ENCODE results near the gene PKD1L1. TPM values are rescaled to one million over a fixed set of nuclear protein-coding genes. Genes with fewer than 3 reads are reported as not detected.

The PKD1L1 gene
- polyA plus RNA-seq, 2 of the 4 experiments (the other 2 are of a cell fraction) = 0.21 TPM

- CTCF ChIA-PET = interaction anchor here (0.8 to 9.9 kb wide), 12 partner anchors 7 to 671 kb away, joined by 3 to 66 read pairs (median 6); no protein-coding TSS in a partner anchor
- Histone ChIP-seq H3K27ac (0 out of 6 replicates have a peak overlapping the region, but pooled peaks of 1 of the 2 experiments have one; percentile 1), H3K4me2 (no peak overlapping the region), H3K4me3 (no peak overlapping the region), H3K4me1 (peaks cover 13% of the 10 kb centered on the region), H3K9me3 (no peaks in the 10 kb centered on the region)
- peak; percentile 21 to 39; a peak in 3 of 6 replicates for ATAC-seq
- POLR2A ChIA-PET = interaction anchor here (0.7 kb wide), 1 partner anchor 221 kb away, joined by 5 read pairs; no protein-coding TSS in a partner anchor
- no peak for DNase-seq (ENCODE audit: low read depth in 1 of 2, low spot score in 1 of 2)
- WGBS (ENCODE audit: missing lambda C conversion rate) = 91% methylated on average over 10 of the region's 11 CpGs
- FAIRE-seq = no peak
- TF ChIP-seq RAD21 (conservative IDR thresholded peaks at IDR 0.05 in 1 of 2, IDR thresholded peaks at IDR 0.05 in 1 of 2) (no peak), TP53 (CRISPR knock-in tag; IDR thresholded peaks at IDR 0.05) (no peak), NFE2L2 (conservative IDR thresholded peaks at IDR 0.05; ENCODE audit: low read length) (no peak), RNF2 (IDR thresholded peaks at IDR 0.05; ENCODE audit: borderline replicate concordance, low read depth) (no peak)
These were observed 10.3 kb downstream of the PKD1L1 start for GRCh38 chr7:47937711-47938573.

GRCh38 chr7:47937065-47937687 lies 11.1 kb downstream of the PKD1L1 start:
- no peaks in the 10 kb centered on the region for H3K9me3 ChIP-seq
- peaks cover 13% of the 10 kb centered on the region for H3K4me1 ChIP-seq
- WGBS (ENCODE audit: missing lambda C conversion rate) = 93% methylated on average over 9 of the region's 17 CpGs
- POLR2A ChIA-PET = interaction anchor here (0.7 kb wide), 1 partner anchor 222 kb away, joined by 5 read pairs; no protein-coding TSS in a partner anchor
- ATAC-seq (no peak), FAIRE-seq (no peak), DNase-seq (ENCODE audit: low read depth in 1 of 2, low spot score in 1 of 2) (no peak)
- H3K4me2 ChIP-seq = no peak overlapping the region
- H3K4me3 ChIP-seq = no peak overlapping the region
- CTCF ChIA-PET = interaction anchor here (1.3 to 9.9 kb wide), 7 partner anchors 8 to 671 kb away, joined by 3 to 66 read pairs (median 22); no protein-coding TSS in a partner anchor
- H3K27ac ChIP-seq = no peak overlapping the region
- TF ChIP-seq HOXB13 (CRISPR knock-in tag; IDR thresholded peaks at IDR 0.05; ENCODE audit: low read depth) = no peak

DNA sequence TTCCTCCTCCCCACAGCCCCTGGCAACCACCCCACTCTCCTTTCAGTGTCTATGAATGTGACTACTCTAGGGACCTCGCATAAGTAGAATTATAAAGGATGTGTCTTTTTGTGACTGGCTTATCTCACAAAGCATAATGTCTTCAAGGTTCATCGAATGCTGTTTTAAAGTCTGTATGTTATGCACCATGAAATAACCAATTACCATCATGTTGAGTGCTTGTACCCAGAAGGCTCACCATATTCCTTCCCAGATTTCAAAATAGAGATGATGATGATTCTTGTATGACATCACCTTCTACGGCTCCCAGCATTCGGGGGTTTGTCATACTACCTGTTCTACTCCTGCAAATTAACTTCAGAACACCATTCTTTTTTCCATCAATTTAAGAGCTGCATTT lies 11.9 kb downstream of the PKD1L1 start:
- Histone ChIP-seq H3K4me3 (no peak overlapping the region), H3K27ac (no peak overlapping the region), H3K4me2 (no peak overlapping the region), H3K4me1 (peaks cover 7% of the 10 kb centered on the region), H3K9me3 (no peaks in the 10 kb centered on the region)
- TF ChIP-seq GATA3 (IDR thresholded peaks at IDR 0.05; ENCODE audit: borderline replicate concordance) (no peak), CEBPB (IDR thresholded peaks at IDR 0.05) (no peak), SMC3 (IDR thresholded peaks at IDR 0.05) (no peak), TP53 (CRISPR knock-in tag; IDR thresholded peaks at IDR 0.05) (no peak), RARB (CRISPR knock-in tag; IDR thresholded peaks at IDR 0.05) (no peak), RNF2 (IDR thresholded peaks at IDR 0.05; ENCODE audit: borderline replicate concordance, low read depth) (no peak), POLR2A (IDR thresholded peaks at IDR 0.05; ENCODE audit: low read length) (no peak)
- FAIRE-seq (no peak), DNase-seq (ENCODE audit: low read depth in 1 of 2, low spot score in 1 of 2) (no peak), ATAC-seq (no peak)
- POLR2A ChIA-PET = no interaction called here
- CTCF ChIA-PET = interaction anchor here (1.8 to 9.9 kb wide), 3 partner anchors 8 to 670 kb away, joined by 5 to 66 read pairs (median 36); no protein-coding TSS in a partner anchor
- 80% methylated on average over 4 of the region's 4 CpGs for WGBS (ENCODE audit: missing lambda C conversion rate)

- no peak for ATAC-seq
- H3K27ac ChIP-seq = no peak overlapping the region
- no peaks in the 10 kb centered on the region for H3K4me1 ChIP-seq
- H3K9me3 ChIP-seq = no peaks in the 10 kb centered on the region
- no peak overlapping the region for H3K4me3 ChIP-seq
- WGBS (ENCODE audit: missing lambda C conversion rate) = 90% methylated on average over 10 of the region's 10 CpGs
- ChIA-PET POLR2A (no interaction called here), CTCF (interaction anchor here (1.8 to 9.9 kb wide), 2 partner anchors 9 to 175 kb away, joined by 5 to 66 read pairs; no protein-coding TSS in a partner anchor)
- DNase-seq (ENCODE audit: low read depth in 1 of 2, low spot score in 1 of 2) = no peak
- FAIRE-seq = no peak
- H3K4me2 ChIP-seq = no peak overlapping the region
- TF ChIP-seq CHD2 (IDR thresholded peaks at IDR 0.05; ENCODE audit: low read length, partially characterized antibody) (no peak), CBX2 (IDR thresholded peaks at IDR 0.05; ENCODE audit: borderline replicate concordance, low read depth) (no peak), RFX5 (IDR thresholded peaks at IDR 0.05) (no peak), SMC3 (IDR thresholded peaks at IDR 0.05) (no peak), PBX3 (IDR thresholded peaks at IDR 0.05) (no peak), NFE2L2 (conservative IDR thresholded peaks at IDR 0.05; ENCODE audit: low read length) (no peak), USF2 (IDR thresholded peaks at IDR 0.05) (no peak)
- TF ChIP-seq, protein P1, sequence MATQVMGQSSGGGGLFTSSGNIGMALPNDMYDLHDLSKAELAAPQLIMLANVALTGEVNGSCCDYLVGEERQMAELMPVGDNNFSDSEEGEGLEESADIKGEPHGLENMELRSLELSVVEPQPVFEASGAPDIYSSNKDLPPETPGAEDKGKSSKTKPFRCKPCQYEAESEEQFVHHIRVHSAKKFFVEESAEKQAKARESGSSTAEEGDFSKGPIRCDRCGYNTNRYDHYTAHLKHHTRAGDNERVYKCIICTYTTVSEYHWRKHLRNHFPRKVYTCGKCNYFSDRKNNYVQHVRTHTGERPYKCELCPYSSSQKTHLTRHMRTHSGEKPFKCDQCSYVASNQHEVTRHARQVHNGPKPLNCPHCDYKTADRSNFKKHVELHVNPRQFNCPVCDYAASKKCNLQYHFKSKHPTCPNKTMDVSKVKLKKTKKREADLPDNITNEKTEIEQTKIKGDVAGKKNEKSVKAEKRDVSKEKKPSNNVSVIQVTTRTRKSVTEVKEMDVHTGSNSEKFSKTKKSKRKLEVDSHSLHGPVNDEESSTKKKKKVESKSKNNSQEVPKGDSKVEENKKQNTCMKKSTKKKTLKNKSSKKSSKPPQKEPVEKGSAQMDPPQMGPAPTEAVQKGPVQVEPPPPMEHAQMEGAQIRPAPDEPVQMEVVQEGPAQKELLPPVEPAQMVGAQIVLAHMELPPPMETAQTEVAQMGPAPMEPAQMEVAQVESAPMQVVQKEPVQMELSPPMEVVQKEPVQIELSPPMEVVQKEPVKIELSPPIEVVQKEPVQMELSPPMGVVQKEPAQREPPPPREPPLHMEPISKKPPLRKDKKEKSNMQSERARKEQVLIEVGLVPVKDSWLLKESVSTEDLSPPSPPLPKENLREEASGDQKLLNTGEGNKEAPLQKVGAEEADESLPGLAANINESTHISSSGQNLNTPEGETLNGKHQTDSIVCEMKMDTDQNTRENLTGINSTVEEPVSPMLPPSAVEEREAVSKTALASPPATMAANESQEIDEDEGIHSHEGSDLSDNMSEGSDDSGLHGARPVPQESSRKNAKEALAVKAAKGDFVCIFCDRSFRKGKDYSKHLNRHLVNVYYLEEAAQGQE (IDR thresholded peaks at IDR 0.05) = no peak
- TF ChIP-seq, protein P2, sequence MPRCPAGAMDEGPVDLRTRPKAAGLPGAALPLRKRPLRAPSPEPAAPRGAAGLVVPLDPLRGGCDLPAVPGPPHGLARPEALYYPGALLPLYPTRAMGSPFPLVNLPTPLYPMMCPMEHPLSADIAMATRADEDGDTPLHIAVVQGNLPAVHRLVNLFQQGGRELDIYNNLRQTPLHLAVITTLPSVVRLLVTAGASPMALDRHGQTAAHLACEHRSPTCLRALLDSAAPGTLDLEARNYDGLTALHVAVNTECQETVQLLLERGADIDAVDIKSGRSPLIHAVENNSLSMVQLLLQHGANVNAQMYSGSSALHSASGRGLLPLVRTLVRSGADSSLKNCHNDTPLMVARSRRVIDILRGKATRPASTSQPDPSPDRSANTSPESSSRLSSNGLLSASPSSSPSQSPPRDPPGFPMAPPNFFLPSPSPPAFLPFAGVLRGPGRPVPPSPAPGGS (IDR thresholded peaks at IDR 0.05) = no peak
- TF ChIP-seq, protein P3, sequence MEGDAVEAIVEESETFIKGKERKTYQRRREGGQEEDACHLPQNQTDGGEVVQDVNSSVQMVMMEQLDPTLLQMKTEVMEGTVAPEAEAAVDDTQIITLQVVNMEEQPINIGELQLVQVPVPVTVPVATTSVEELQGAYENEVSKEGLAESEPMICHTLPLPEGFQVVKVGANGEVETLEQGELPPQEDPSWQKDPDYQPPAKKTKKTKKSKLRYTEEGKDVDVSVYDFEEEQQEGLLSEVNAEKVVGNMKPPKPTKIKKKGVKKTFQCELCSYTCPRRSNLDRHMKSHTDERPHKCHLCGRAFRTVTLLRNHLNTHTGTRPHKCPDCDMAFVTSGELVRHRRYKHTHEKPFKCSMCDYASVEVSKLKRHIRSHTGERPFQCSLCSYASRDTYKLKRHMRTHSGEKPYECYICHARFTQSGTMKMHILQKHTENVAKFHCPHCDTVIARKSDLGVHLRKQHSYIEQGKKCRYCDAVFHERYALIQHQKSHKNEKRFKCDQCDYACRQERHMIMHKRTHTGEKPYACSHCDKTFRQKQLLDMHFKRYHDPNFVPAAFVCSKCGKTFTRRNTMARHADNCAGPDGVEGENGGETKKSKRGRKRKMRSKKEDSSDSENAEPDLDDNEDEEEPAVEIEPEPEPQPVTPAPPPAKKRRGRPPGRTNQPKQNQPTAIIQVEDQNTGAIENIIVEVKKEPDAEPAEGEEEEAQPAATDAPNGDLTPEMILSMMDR (IDR thresholded peaks at IDR 0.05) = no peak
These were observed 12.9 kb downstream of the PKD1L1 start for GRCh38 chr7:47935336-47935735.
